Progenitor cell of endocrine pancreas (in vitro differentiated cells): Measurements from ENCODE around the gene SFTPB. TPM values are rescaled to one million over a fixed set of nuclear protein-coding genes. Genes with fewer than 3 reads are reported as not detected.
"Not testable (repeated sequence)": the region's sequence is repeated elsewhere in the genome, so short reads cannot be mapped to it uniquely, and the experiment has no call there.

ENCODE experiments used
- DNase-seq: peaks from one replicate; pipeline ENCODE4 v3.0.0; 2021; ENCODE audit warnings: low spot score; ENCODE audit not compliant: unreplicated experiment
- H3K27ac Mint-ChIP-seq: 2 replicates; pipeline ENCODE4 v1.8.0; 2021; ENCODE audit warnings: mild to moderate bottlenecking, moderate library complexity, mixed read lengths
- H3K27me3 Mint-ChIP-seq: 2 replicates; pipeline ENCODE4 v1.8.0; 2021; ENCODE audit warnings: mixed read lengths
- H3K36me3 Mint-ChIP-seq: 2 replicates; pipeline ENCODE4 v1.8.0; 2022; ENCODE audit warnings: mixed read lengths; ENCODE audit not compliant: insufficient read depth
- H3K4me1 Mint-ChIP-seq: 2 replicates; pipeline ENCODE4 v1.8.0; 2021; ENCODE audit warnings: low read depth, mixed read lengths
- H3K4me3 Mint-ChIP-seq: 2 replicates; pipeline ENCODE4 v1.8.0; 2021; ENCODE audit warnings: low read depth, mild to moderate bottlenecking, moderate library complexity, mixed read lengths
- H3K9me3 Mint-ChIP-seq: 2 replicates; pipeline ENCODE4 v1.8.0; 2021; ENCODE audit warnings: low read depth, mixed read lengths
- total RNA-seq: library from RNA; stranded (reverse); gene quantifications from 2 replicates; pipeline ENCODE4 v1.2.1, GENCODE V29; 2021
- TF ChIP-seq, protein P1 (sequence below): fragments of 200-600 bp; sonication (generic); IDR thresholded peaks from one replicate; pipeline ENCODE4 v1.5.0; 2021; ENCODE audit warnings: antibody characterized with exemption, mild to moderate bottlenecking; ENCODE audit not compliant: unreplicated experiment

Gene SFTPB
- total RNA-seq, 1 donor from 2014 or later = not detected

- no peak for DNase-seq
- TF ChIP-seq, protein P1, sequence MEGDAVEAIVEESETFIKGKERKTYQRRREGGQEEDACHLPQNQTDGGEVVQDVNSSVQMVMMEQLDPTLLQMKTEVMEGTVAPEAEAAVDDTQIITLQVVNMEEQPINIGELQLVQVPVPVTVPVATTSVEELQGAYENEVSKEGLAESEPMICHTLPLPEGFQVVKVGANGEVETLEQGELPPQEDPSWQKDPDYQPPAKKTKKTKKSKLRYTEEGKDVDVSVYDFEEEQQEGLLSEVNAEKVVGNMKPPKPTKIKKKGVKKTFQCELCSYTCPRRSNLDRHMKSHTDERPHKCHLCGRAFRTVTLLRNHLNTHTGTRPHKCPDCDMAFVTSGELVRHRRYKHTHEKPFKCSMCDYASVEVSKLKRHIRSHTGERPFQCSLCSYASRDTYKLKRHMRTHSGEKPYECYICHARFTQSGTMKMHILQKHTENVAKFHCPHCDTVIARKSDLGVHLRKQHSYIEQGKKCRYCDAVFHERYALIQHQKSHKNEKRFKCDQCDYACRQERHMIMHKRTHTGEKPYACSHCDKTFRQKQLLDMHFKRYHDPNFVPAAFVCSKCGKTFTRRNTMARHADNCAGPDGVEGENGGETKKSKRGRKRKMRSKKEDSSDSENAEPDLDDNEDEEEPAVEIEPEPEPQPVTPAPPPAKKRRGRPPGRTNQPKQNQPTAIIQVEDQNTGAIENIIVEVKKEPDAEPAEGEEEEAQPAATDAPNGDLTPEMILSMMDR = no peak
- Mint-ChIP-seq H3K27me3 (peaks cover 10% of the 10 kb centered on the region), H3K4me1 (no peaks in the 10 kb centered on the region), H3K9me3 (no peaks in the 10 kb centered on the region), H3K36me3 (no peaks in the 10 kb centered on the region), H3K27ac (no peak overlapping the region), H3K4me3 (no peak overlapping the region)
These were observed 4.5 kb upstream of the SFTPB start for GRCh38 chr2:85672456-85672855.

DNA sequence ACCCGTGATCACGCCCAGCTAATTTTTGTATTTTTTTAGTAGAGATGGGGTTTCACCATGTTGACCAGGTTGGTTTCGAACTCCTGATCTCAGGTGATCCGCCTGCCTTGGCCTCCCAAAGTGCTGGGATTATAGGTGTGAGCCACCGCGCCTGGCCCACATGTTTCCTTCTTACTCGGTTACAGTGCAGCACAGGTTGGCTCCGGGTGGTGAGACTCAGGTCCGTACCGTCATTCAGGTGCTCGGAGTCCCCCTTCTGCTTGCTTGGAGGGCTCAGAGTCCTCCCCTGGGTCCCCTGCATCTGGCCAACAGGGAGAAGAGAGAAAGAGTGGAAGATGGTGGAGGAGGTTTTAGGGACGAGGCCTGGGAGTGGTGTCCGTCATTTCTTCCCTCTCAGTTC is 2.4 kb upstream of the SFTPB start:
- H3K36me3 Mint-ChIP-seq, H3K27me3 Mint-ChIP-seq, H3K27ac Mint-ChIP-seq, DNase-seq, H3K4me1 Mint-ChIP-seq, H3K4me3 Mint-ChIP-seq, H3K9me3 Mint-ChIP-seq: not testable (repeated sequence)

DNA sequence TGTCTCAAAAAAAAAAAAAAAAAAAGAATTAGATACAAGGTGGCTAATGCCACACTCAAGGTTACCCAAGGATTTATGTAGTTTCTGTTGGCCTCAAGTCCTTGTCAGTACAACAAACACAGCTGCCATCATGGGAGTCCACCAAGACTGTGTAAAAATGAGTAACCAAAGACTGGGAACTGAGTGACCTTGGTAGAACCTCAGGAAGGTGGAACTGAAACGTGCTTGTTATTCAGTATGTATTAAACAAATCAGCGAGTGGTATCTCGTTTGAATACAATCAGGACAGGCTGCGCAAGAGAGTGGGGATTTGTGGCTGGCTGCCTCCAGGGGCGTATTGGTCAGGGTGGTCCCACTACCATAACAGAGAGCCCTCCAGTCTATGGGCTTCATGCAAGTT is 1.6 kb upstream of the SFTPB start:
- no peaks in the 10 kb centered on the region for H3K36me3 Mint-ChIP-seq
- no peaks in the 10 kb centered on the region for H3K9me3 Mint-ChIP-seq
- TF ChIP-seq, protein P1 = no peak
- H3K27ac Mint-ChIP-seq = no peak overlapping the region
- DNase-seq = no peak
- no peak overlapping the region for H3K4me3 Mint-ChIP-seq
- H3K27me3 Mint-ChIP-seq = peaks cover 2% of the 10 kb centered on the region
- no peaks in the 10 kb centered on the region for H3K4me1 Mint-ChIP-seq

DNA sequence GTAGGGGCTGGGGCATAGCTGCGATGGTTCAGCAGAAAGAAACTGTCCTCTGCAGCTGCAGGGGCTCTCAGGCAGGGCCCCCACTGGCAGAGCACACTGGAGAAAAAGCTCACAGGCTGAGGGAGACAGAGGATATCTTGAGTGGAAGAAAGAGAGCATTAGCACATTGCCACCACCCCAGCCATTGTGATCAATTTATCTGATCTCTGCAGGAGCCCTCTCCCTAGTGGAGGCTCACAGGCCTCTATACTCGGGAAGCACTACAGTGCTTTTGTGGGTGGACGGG is 801 bp upstream of the SFTPB start:
- Mint-ChIP-seq H3K4me3 (no peak overlapping the region), H3K27ac (no peak overlapping the region), H3K4me1 (no peaks in the 10 kb centered on the region), H3K9me3 (no peaks in the 10 kb centered on the region), H3K27me3 (peaks cover under 1% of the 10 kb centered on the region), H3K36me3 (no peaks in the 10 kb centered on the region)
- DNase-seq = no peak
- TF ChIP-seq, protein P1 = no peak

GRCh38 chr2:85667561-85668008 is 414 bp downstream of the SFTPB start:
- Mint-ChIP-seq H3K4me3 (no peak overlapping the region), H3K9me3 (no peaks in the 10 kb centered on the region), H3K36me3 (no peaks in the 10 kb centered on the region), H3K27me3 (no peaks in the 10 kb centered on the region), H3K4me1 (no peaks in the 10 kb centered on the region), H3K27ac (no peak overlapping the region)
- TF ChIP-seq, protein P1 = no peak
- no peak for DNase-seq

GRCh38 chr2:85666435-85667316 is 1.3 kb downstream of the SFTPB start:
- Mint-ChIP-seq H3K4me1 (no peaks in the 10 kb centered on the region), H3K27ac (no peak overlapping the region), H3K4me3 (no peak overlapping the region), H3K36me3 (no peaks in the 10 kb centered on the region), H3K9me3 (no peaks in the 10 kb centered on the region), H3K27me3 (no peaks in the 10 kb centered on the region)
- DNase-seq = no peak
- TF ChIP-seq, protein P1 = no peak
